Measurements from ENCODE around the gene S100A11. TPM values are rescaled to one million over a fixed set of nuclear protein-coding genes. Genes with fewer than 3 reads are reported as not detected.

Gene S100A11
- total RNA-seq, 1 donor from 2014 or later: 737 TPM

DNA sequence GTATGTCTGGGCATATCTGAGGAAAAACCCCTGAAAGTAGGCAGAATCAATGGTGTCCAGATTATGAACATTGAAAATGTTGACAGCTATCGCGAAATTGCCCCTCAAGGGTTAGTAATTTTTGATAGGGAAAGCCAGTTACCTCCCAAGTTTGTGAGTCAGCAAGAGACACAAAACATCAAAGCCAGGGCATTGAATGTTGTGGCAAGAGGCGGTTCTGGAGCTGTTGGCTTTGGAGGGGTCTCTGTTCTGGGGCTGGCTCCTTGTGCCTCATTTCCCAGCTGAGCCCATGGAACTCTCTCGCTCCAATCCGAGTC, 10.6 kb upstream of the S100A11 start:
- no peaks in the 10 kb centered on the region for H3K36me3 ChIP-seq
- TF ChIP-seq, protein P1, sequence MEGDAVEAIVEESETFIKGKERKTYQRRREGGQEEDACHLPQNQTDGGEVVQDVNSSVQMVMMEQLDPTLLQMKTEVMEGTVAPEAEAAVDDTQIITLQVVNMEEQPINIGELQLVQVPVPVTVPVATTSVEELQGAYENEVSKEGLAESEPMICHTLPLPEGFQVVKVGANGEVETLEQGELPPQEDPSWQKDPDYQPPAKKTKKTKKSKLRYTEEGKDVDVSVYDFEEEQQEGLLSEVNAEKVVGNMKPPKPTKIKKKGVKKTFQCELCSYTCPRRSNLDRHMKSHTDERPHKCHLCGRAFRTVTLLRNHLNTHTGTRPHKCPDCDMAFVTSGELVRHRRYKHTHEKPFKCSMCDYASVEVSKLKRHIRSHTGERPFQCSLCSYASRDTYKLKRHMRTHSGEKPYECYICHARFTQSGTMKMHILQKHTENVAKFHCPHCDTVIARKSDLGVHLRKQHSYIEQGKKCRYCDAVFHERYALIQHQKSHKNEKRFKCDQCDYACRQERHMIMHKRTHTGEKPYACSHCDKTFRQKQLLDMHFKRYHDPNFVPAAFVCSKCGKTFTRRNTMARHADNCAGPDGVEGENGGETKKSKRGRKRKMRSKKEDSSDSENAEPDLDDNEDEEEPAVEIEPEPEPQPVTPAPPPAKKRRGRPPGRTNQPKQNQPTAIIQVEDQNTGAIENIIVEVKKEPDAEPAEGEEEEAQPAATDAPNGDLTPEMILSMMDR (IDR thresholded peaks at IDR 0.05): no peak
- peak overlapping the region; percentile 33 for H3K4me3 ChIP-seq
- ATAC-seq: no peak
- intact Hi-C loops (cut with DNase I): no loop called here
- H3K9me3 ChIP-seq: no peaks in the 10 kb centered on the region
- peaks cover 44% of the 10 kb centered on the region for H3K4me1 ChIP-seq
- H3K27ac ChIP-seq: peak overlapping the region; percentile 95
- DNase-seq: no peak
- H3K27me3 ChIP-seq (ENCODE audit: low read depth): no peaks in the 10 kb centered on the region

DNA sequence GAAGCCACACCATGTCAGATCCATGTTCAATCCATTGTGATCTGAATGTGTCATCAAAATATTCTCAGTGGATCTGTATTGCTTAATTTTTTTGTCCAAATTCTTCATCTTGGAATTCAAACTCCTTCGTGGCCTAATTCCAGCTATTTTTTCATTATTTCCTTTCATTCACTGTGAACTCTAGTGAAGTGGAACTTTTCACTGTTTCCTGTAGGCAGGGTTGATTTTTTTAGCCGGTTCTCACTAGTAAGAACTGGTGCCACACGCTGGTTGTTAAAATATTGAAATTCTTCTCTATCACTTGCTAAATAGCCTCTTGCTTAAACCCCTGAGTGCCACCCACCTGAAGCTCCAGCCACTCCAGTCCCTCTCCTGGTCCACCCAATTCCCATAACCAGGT, 7.6 kb upstream of the S100A11 start:
- H3K27ac ChIP-seq: no peak overlapping the region
- DNase-seq: no peak

GRCh38 chr1:152043870-152044269, 7.1 kb upstream of the S100A11 start:
- intact Hi-C loops (cut with DNase I): no loop called here
- no peaks in the 10 kb centered on the region for H3K36me3 ChIP-seq
- H3K27ac ChIP-seq: no peak overlapping the region
- DNase-seq (no peak), ATAC-seq (no peak)
- no peaks in the 10 kb centered on the region for H3K27me3 ChIP-seq (ENCODE audit: low read depth)
- no peak overlapping the region for H3K4me3 ChIP-seq
- no peaks in the 10 kb centered on the region for H3K9me3 ChIP-seq
- H3K4me1 ChIP-seq: peaks cover 34% of the 10 kb centered on the region
- TF ChIP-seq, protein P1 (IDR thresholded peaks at IDR 0.05): no peak

More for the DNA sequence above, 7.6 kb upstream of the S100A11 start:
- no peaks in the 10 kb centered on the region for H3K9me3 ChIP-seq
- peaks cover 36% of the 10 kb centered on the region for H3K4me1 ChIP-seq
- no peak overlapping the region for H3K4me3 ChIP-seq
- intact Hi-C loops (cut with DNase I): no loop called here
- no peaks in the 10 kb centered on the region for H3K27me3 ChIP-seq (ENCODE audit: low read depth)
- H3K36me3 ChIP-seq: no peaks in the 10 kb centered on the region
- no peak for ATAC-seq
- TF ChIP-seq, protein P1 (IDR thresholded peaks at IDR 0.05): no peak

DNA sequence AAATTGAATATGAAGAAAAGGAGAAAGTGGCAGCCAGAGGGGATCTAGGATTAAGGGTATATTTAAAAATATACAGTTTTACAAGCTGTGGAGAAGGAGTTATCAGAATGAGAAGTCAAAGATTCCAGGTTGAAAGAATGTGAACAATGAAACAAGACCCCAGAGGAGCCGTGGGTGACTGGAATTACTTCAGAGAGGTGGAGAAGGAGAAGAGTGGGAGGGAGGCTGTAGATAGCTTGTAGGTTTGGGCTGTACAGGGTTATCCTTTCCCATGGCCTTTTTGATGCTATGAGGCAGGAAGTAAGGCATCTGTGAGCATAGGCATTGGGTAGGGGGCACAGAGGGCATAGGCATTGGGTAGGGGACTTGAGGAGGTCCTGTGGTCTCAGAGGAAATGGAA, 5.2 kb upstream of the S100A11 start:
- DNase-seq: no peak
- H3K27ac ChIP-seq: no peak overlapping the region
- H3K4me3 ChIP-seq: no peak overlapping the region
- H3K27me3 ChIP-seq (ENCODE audit: low read depth): no peaks in the 10 kb centered on the region
- intact Hi-C loops (cut with DNase I): no loop called here
- TF ChIP-seq, protein P1 (IDR thresholded peaks at IDR 0.05): no peak
- ATAC-seq: no peak
- H3K4me1 ChIP-seq: peaks cover 34% of the 10 kb centered on the region
- no peaks in the 10 kb centered on the region for H3K9me3 ChIP-seq
- no peaks in the 10 kb centered on the region for H3K36me3 ChIP-seq

DNA sequence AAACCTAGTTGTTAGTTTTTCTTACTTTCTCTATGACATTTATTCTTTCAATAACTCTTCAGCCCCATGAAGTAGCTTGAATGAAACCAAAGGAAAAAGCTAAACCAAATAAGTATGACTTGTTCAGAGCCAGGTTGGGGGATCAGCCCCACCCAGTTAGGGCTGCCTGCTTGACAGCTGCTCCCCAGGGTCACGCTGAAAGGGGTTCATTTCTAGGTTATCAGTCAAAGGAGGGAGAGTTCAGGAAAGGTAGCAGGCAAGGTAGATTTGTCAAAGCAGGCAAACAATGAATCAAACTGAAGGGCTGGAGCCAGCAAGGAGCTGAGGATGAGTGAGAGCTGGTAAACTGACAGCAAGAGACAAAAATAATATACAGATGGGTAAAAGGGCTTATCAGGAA, 3.1 kb upstream of the S100A11 start:
- TF ChIP-seq, protein P1 (IDR thresholded peaks at IDR 0.05): no peak
- Histone ChIP-seq H3K27me3 (ENCODE audit: low read depth) (no peaks in the 10 kb centered on the region), H3K9me3 (no peaks in the 10 kb centered on the region), H3K4me1 (peaks cover 41% of the 10 kb centered on the region), H3K4me3 (no peak overlapping the region), H3K36me3 (no peaks in the 10 kb centered on the region), H3K27ac (no peak overlapping the region)
- no peak for ATAC-seq
- no peak for DNase-seq
- intact Hi-C loops (cut with DNase I): no loop called here

DNA sequence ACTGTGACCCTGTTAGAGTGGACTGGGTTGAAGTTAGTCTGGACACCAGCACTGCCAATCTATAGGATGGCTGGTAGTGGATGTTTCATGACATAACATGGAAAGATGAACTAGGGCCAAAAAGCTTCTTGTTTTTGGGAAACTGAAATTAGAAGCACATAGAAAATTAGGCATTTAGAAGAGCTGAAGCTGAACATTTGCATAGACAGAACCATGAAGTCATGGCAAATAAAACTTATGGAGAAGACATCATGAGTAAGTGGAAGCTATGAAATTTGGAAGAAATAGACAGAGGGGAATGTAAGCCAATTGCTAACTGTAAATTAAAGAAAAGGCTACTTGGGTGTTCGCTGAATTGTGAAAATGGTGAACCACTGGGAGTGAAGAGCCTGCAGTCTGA, 2.7 kb upstream of the S100A11 start:
- Histone ChIP-seq H3K9me3 (no peaks in the 10 kb centered on the region), H3K36me3 (no peaks in the 10 kb centered on the region), H3K27me3 (ENCODE audit: low read depth) (no peaks in the 10 kb centered on the region), H3K4me1 (peaks cover 45% of the 10 kb centered on the region), H3K27ac (peak overlapping the region; percentile 93), H3K4me3 (no peak overlapping the region)
- ATAC-seq: no peak
- TF ChIP-seq, protein P1 (IDR thresholded peaks at IDR 0.05): no peak
- no peak for DNase-seq
- intact Hi-C loops (cut with DNase I): no loop called here

Data from lower lobe of right lung (tissue), 2 donors.